ENCODE measurements around the gene NIT1.

Gene NIT1

GRCh38 chr1:161082996-161083747 lies 34.7 kb upstream of the NIT1 start:
- H3K4me1 ChIP-seq = peaks cover 0 to 16% (median 0%) of the 10 kb centered on the region in 4 donors
- no peak overlapping the region for H3K27ac ChIP-seq
- no peak overlapping the region for H3K4me3 ChIP-seq
- TF ChIP-seq, protein P1, sequence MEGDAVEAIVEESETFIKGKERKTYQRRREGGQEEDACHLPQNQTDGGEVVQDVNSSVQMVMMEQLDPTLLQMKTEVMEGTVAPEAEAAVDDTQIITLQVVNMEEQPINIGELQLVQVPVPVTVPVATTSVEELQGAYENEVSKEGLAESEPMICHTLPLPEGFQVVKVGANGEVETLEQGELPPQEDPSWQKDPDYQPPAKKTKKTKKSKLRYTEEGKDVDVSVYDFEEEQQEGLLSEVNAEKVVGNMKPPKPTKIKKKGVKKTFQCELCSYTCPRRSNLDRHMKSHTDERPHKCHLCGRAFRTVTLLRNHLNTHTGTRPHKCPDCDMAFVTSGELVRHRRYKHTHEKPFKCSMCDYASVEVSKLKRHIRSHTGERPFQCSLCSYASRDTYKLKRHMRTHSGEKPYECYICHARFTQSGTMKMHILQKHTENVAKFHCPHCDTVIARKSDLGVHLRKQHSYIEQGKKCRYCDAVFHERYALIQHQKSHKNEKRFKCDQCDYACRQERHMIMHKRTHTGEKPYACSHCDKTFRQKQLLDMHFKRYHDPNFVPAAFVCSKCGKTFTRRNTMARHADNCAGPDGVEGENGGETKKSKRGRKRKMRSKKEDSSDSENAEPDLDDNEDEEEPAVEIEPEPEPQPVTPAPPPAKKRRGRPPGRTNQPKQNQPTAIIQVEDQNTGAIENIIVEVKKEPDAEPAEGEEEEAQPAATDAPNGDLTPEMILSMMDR (IDR thresholded peaks at IDR 0.05) = no peak
- intact Hi-C loops (cut with DNase I; ENCODE audit: low total_unique reads) = no loop called here
- H3K36me3 ChIP-seq = no peaks in the 10 kb centered on the region
- peak; percentile 84 to 87 for DNase-seq
- H3K27me3 ChIP-seq = peaks cover 0 to 22% of the 10 kb centered on the region in 2 donors
- no peaks in the 10 kb centered on the region for H3K9me3 ChIP-seq

DNA sequence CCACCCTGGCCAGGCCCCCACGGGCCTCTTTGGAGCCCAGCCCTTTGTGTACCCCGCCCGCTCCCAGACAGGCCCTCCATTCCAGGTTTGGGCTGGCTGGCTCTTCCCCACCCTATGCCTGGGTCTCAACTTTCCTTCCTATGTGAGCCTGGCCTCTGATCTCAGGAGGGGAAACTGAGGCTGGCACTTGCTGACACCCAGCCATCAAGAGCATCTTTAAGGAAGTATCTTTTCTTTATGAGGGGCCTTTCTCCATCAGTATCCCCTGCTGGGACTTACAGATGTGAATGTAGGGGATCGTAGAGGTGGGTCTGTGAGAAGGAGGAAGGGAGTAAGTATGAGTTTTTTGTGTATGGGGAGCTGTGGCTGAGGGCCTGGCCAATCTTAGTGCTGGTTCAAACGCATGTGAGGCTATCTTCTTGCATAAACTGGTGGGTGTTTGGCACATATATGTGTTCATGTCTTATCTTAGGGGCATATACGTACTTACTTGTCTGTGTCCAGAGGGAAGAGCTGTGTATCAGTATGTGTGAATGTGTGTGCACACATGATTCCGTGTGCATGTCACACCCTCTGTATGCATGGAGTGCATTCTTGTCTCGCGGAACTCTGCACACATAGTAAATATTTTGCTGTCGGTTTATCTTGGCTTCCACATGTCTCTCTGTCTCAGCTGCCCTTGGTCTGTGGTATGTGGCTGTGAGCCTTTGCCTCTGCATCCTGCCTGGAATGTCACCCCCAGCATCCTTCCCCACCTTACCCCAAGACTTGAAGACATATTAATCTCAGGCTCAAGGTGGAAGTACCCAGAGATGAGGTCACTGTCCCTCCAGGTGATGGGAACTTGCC lies 33.9 kb upstream of the NIT1 start:
- H3K36me3 ChIP-seq = no peaks in the 10 kb centered on the region
- no peak for DNase-seq
- peaks cover 0 to 16% (median 0%) of the 10 kb centered on the region in 4 donors for H3K4me1 ChIP-seq
- H3K9me3 ChIP-seq = no peaks in the 10 kb centered on the region
- intact Hi-C loops (cut with DNase I; ENCODE audit: low total_unique reads) = no loop called here
- H3K27ac ChIP-seq = no peak overlapping the region
- no peak overlapping the region for H3K4me3 ChIP-seq
- TF ChIP-seq, protein P1 (IDR thresholded peaks at IDR 0.05) = no peak
- peaks cover 0 to 25% of the 10 kb centered on the region in 2 donors for H3K27me3 ChIP-seq

DNA sequence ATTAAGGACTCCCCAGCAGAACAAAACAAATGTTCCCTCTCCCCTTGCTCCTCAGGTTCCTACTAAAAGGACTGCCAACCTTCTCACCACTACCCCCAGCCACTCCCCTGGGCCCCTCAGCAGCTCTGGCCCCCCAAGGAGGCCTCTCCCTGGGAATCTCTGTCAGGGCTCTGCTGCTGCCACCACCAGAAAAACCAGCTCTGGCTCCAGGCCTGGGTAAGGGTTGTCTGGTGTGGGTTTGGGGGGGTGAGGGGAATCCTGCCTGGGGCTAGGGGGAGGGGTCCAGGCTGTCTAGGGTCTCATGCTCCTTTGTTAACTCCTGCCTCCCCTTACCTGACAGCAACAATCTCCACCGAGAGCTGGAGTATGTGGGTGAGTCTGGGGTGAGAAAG lies 33.3 kb upstream of the NIT1 start:
- Histone ChIP-seq H3K27ac (no peak overlapping the region), H3K4me3 (no peak overlapping the region)

DNA sequence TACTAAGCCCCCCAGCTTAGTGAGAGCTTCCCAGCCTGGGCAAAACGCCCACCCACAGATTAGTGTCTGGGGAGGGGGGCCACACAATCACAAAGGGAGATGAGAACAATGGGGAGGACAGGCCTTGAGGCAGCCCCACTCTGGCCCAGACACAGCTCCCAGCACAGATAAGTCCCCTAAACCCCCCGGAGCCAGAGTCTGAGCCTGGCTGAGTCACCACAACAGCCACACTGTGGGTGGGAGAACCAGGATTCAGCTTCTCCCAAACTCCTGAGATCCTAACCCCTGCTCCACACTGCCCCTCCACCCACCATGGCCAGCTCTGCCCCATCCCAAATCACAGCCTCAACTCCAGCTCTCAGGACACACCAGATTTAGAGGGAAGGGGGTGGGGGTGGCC lies 32.7 kb upstream of the NIT1 start:
- H3K4me3 ChIP-seq = no peak overlapping the region
- no peak for DNase-seq
- peaks cover 0 to 9% (median 0%) of the 10 kb centered on the region in 4 donors for H3K4me1 ChIP-seq
- H3K27ac ChIP-seq = no peak overlapping the region
- peaks cover 0 to 24% of the 10 kb centered on the region in 2 donors for H3K27me3 ChIP-seq
- TF ChIP-seq, protein P1 (IDR thresholded peaks at IDR 0.05) = no peak
- no peaks in the 10 kb centered on the region for H3K36me3 ChIP-seq
- H3K9me3 ChIP-seq = no peaks in the 10 kb centered on the region
- intact Hi-C loops (cut with DNase I; ENCODE audit: low total_unique reads) = no loop called here

More for the DNA sequence above, 33.3 kb upstream of the NIT1 start:
- Histone ChIP-seq H3K27me3 (peaks cover 0 to 25% of the 10 kb centered on the region in 2 donors), H3K36me3 (no peaks in the 10 kb centered on the region), H3K4me1 (peaks cover 0 to 11% (median 0%) of the 10 kb centered on the region in 4 donors), H3K9me3 (no peaks in the 10 kb centered on the region)
- DNase-seq = no peak
- intact Hi-C loops (cut with DNase I; ENCODE audit: low total_unique reads) = no loop called here
- TF ChIP-seq, protein P1 (IDR thresholded peaks at IDR 0.05) = no peak

- Histone ChIP-seq H3K9me3 (no peaks in the 10 kb centered on the region), H3K27ac (no peak overlapping the region), H3K4me1 (peaks cover 0 to 9% (median 0%) of the 10 kb centered on the region in 4 donors), H3K4me3 (no peak overlapping the region), H3K36me3 (no peaks in the 10 kb centered on the region), H3K27me3 (peaks cover 0 to 24% of the 10 kb centered on the region in 2 donors)
- DNase-seq = no peak
- TF ChIP-seq, protein P1 (IDR thresholded peaks at IDR 0.05) = no peak
- intact Hi-C loops (cut with DNase I; ENCODE audit: low total_unique reads) = no loop called here
These were observed 31.4 kb upstream of the NIT1 start for GRCh38 chr1:161086457-161086856.
